Body of pancreas (tissue), 4 donors: ENCODE data around the gene HOXC10.

Experiments used
- CTCF ChIP-seq, 7 experiments: fragments of 450-650 bp in 4 of 7; fragments of 200-600 bp in 3 of 7; sonication (generic) in 3 of 7; IDR thresholded peaks; one replicate each; pipeline ENCODE4 v1.5.1; 2016 to 2019; ENCODE audit warnings: antibody characterized with exemption in 7 of 7
- POLR2A ChIP-seq, 3 donors: fragments of 450-650 bp; IDR thresholded peaks; one replicate each; pipeline ENCODE4 v1.6.1; 2016; ENCODE audit warnings: antibody characterized with exemption in 3 of 3, mild to moderate bottlenecking in 2 of 3

GRCh38 chr12:53959314-53959713 lies 25.6 kb upstream of the HOXC10 start:
- TF ChIP-seq CTCF (IDR thresholded peaks at IDR 0.05) (no peak), POLR2A (IDR thresholded peaks at IDR 0.05) (no peak)
